Neuron (in vitro differentiated cells): Measurements from ENCODE around the gene FAM13A.
"Not testable (repeated sequence)": the region's sequence is repeated elsewhere in the genome, so short reads cannot be mapped to it uniquely, and the experiment has no call there.

ENCODE experiments used
- H2AFZ ChIP-seq: one replicate; pipeline ENCODE4 v1.6.1; 2013; ENCODE audit warnings: low read depth, mild to moderate bottlenecking, inconsistent platforms, low read length, moderate library complexity
- H3K27me3 ChIP-seq: one replicate; pipeline ENCODE4 v1.6.1; 2013; ENCODE audit warnings: low read length; ENCODE audit not compliant: insufficient read depth
- H3K36me3 ChIP-seq: one replicate; pipeline ENCODE4 v1.6.1; 2013; ENCODE audit warnings: low read length; ENCODE audit not compliant: insufficient read depth
- H3K4me1 ChIP-seq: one replicate; pipeline ENCODE4 v1.6.1; 2013; ENCODE audit warnings: low read length; ENCODE audit not compliant: insufficient read depth
- H3K4me3 ChIP-seq: 2 replicates; pipeline ENCODE4 v1.5.1; 2013; ENCODE audit warnings: mild to moderate bottlenecking, low read length, moderate library complexity
- H3K9me3 ChIP-seq: one replicate; pipeline ENCODE4 v1.6.1; 2013; ENCODE audit warnings: low read length

FAM13A gene

DNA sequence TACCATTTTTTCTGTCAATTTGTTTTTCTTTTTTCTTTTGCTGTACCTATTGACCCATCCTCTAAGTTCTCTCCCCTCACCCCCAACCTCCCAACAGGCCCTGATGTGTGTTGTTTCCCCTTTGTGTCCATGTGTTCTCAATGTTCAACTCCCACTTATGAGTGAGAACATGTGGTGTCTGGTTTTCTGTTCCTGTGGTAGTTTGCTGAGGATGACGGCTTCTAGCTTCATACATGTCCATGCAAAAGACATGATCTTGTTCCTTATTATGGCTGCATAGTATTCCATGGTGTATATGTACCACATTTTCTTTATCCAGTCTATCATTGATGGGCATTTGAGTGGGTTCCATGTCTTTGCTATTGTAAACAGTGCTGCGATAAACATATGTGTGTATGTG, 859 bp upstream of the FAM13A start:
- not testable (repeated sequence) for H3K36me3 ChIP-seq, H3K27me3 ChIP-seq, H3K9me3 ChIP-seq, H2AFZ ChIP-seq, H3K4me3 ChIP-seq
- peaks cover 20% of the 10 kb centered on the region for H3K4me1 ChIP-seq

DNA sequence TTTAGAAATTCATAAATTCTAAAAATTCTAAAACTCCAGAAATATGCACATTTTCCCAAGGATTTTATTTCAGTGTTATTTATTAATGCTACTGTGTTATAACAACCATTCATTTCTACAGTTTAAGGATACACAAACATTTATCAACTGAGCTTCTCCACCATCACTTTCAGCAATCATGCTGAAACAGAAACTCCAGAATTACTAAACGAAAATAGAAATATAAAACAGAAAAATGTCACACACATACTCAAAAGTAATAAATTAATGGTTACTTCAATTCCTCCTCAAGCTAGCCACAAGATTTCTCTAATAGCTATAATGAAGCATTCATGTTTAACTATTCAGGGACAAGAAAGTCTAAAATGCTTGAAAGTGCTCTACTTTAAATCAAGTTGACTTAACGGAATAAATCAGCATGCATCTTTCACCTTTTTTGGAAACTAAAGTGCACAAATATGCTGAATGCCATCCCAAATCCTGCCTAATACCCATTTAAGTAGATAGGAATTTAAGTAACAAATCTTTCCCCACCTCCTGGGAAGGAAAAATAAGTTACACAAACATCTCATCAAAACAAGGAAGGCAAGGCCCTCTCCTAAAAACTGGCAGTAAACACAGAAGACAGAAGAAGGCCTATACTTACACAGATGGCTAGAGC, 563 bp downstream of the FAM13A start:
- Histone ChIP-seq H3K36me3 (no peaks in the 10 kb centered on the region), H3K4me3 (peak overlapping the region; percentile 87), H3K9me3 (no peaks in the 10 kb centered on the region), H2AFZ (peak overlapping the region; percentile 81), H3K27me3 (no peaks in the 10 kb centered on the region), H3K4me1 (peaks cover 20% of the 10 kb centered on the region)

DNA sequence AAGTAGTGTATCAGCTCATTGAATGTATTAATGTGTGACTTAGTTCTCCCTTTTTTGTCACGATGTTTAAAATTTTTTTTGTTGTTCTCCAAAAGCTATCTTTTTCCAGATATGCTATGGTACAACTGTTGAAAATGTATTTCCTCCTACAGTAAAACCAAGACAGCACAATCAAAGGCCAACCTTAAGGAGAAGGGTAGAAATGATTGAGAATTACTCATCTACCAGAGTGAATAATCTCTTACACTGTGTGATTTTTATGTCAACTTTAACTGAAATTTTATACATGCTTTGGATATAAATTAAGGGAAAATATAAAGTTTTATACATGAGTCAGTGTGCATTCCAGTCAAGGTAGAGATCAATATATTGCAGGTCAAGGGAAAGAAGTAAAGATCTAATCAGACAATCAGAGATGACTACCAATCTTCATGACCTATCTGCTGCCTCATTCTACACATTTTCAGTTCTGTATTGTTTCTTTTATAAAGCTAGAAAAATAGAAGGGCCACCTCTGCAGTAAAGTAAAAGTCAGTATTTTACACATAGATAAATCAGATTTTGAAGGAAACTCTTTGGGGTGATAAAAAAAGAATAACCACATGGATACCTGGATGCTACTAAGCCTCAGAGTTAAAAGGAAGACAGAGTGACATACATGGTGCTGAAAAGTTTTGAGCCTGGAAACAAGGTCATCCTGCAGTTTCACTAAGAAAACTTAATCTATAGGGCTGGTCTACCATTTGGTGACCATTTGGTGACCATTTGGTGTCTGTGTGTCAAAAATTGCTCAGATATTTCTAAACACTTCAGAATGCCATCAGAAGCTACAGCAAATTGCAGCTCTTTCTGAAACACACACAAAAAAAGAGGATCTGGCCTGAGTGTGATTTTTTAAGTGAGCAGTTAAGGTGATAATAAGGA, 1.6 kb downstream of the FAM13A start:
- no peaks in the 10 kb centered on the region for H3K36me3 ChIP-seq
- H3K9me3 ChIP-seq = no peaks in the 10 kb centered on the region
- peaks cover 20% of the 10 kb centered on the region for H3K4me1 ChIP-seq
- H3K4me3 ChIP-seq = peak overlapping the region; percentile 87
- H2AFZ ChIP-seq = no peak overlapping the region
- H3K27me3 ChIP-seq = no peaks in the 10 kb centered on the region

DNA sequence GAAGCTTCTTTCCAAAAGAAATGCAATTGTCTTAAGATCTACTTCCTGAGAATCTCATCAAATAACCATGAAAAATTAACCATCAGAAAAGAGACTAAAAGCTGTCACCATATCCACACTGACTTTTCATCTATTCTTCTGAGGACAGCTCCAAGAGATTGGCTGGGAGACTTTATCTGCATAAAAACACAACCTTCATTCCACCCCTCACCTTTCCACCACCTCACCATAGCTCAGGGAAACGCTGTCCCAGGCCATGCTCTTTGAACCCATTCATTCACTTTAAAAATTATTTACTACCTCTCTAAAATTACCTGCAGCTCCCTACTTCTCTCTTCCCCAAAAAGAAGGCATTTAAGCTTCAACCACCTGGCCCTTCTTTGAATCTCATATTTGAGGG, 2.4 kb downstream of the FAM13A start:
- Histone ChIP-seq H3K36me3 (no peaks in the 10 kb centered on the region), H3K9me3 (no peaks in the 10 kb centered on the region), H3K27me3 (no peaks in the 10 kb centered on the region), H2AFZ (no peak overlapping the region), H3K4me3 (peak overlapping the region; percentile 87), H3K4me1 (peaks cover 20% of the 10 kb centered on the region)

DNA sequence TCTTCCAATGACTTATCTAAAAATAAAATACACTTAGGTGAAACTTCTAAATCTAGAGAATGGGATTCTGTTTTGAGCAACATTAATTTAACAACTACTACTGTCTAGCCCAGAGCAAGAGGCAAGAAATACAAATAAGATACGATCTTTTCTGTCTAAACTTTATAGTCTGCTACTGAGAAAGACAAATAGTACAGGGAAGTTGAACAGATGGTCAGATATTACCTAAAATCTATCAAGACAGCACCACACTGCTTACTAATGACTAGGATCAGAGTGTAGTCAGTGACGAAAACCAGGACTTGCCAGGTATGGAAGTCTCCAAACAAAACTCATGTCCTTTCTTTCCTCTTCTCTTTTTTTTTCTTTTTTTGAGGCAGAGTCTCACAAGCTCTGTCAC, 7.1 kb downstream of the FAM13A start:
- no peak overlapping the region for H2AFZ ChIP-seq
- H3K9me3 ChIP-seq = no peaks in the 10 kb centered on the region
- H3K4me1 ChIP-seq = peaks cover 9% of the 10 kb centered on the region
- H3K36me3 ChIP-seq = no peaks in the 10 kb centered on the region
- no peak overlapping the region for H3K4me3 ChIP-seq
- no peaks in the 10 kb centered on the region for H3K27me3 ChIP-seq

GRCh38 chr4:89048906-89049601, 7.9 kb downstream of the FAM13A start:
- Histone ChIP-seq H3K4me1 (peaks cover 2% of the 10 kb centered on the region), H3K4me3 (no peak overlapping the region), H3K9me3 (no peaks in the 10 kb centered on the region), H3K27me3 (no peaks in the 10 kb centered on the region), H2AFZ (no peak overlapping the region), H3K36me3 (no peaks in the 10 kb centered on the region)

- H3K36me3 ChIP-seq = no peaks in the 10 kb centered on the region
- H3K9me3 ChIP-seq = peaks cover 2% of the 10 kb centered on the region
- no peaks in the 10 kb centered on the region for H3K4me1 ChIP-seq
- H3K4me3 ChIP-seq = no peak overlapping the region
- no peak overlapping the region for H2AFZ ChIP-seq
- no peaks in the 10 kb centered on the region for H3K27me3 ChIP-seq
These were observed 12.7 kb downstream of the FAM13A start for GRCh38 chr4:89044147-89044900.

DNA sequence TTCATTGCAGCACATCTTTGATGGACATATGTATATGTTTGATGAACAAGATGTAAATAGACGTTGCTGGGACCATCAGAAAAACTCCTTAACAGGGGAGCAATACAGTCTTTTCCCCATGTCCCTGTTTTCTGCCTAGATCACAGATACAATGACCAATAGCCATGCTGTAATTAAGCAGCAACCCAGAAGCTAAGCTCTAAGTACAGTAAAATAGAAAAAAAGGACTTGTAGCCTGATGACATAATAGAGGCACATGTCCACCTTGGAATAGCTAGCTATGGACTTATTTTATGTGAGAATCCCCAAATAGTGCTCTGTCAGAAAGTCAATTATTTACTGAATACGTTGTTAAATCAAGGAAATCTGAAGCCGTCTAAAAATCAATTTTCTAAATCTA, 14.9 kb downstream of the FAM13A start:
- Histone ChIP-seq H2AFZ (no peak overlapping the region), H3K27me3 (no peaks in the 10 kb centered on the region), H3K9me3 (peaks cover 3% of the 10 kb centered on the region), H3K36me3 (no peaks in the 10 kb centered on the region), H3K4me1 (no peaks in the 10 kb centered on the region), H3K4me3 (no peak overlapping the region)

DNA sequence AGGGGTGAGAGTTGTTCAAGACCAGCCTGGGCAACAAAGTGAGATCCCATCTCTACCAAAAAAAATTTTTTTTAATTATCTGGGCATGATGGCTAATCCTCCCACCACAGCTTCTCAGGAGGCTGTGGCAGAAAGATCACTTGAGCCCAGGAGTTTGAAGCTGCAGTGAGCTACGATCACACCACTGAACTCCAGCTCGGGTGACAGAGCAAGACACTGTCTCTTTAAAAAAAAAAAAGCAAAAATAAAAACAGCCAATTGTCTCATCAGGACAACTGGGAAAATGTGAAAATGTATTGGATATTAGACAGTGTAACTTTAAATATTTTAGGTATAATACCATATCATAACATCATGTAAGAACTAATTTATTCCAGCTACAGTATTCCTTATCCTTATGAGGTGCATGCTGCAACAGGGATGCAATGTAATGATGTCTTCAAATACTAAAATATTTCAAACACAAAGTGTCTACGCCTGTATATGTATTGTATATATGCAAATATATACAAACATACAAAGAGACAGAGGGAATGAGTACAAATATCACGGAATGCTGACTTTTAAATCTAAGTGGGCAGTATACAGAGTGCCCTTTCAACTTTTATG, 17.2 kb downstream of the FAM13A start:
- Histone ChIP-seq H3K4me1 (no peaks in the 10 kb centered on the region), H3K27me3 (no peaks in the 10 kb centered on the region), H3K36me3 (no peaks in the 10 kb centered on the region), H3K9me3 (peaks cover 15% of the 10 kb centered on the region), H2AFZ (no peak overlapping the region), H3K4me3 (no peak overlapping the region)

DNA sequence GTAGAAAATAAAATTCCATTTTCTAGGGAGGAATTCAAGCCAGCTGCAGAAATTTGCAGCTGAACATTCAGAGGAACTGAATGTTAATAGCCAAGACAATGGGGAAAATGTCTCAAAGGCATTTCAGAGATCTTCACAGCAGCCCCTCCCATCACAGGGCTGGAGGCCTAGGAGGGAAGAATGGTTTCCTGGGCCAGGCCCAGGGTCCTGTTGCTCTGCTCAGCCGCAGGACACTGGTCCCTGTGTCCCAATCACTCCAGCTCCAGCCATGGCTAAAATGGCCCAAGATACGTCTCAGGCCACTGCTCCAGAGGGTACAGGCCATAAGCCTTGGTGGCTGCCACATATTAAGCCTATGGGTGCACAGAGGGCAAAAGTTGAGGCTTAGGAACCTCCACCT, 20.4 kb downstream of the FAM13A start:
- Histone ChIP-seq H2AFZ (no peak overlapping the region), H3K36me3 (no peaks in the 10 kb centered on the region), H3K27me3 (no peaks in the 10 kb centered on the region), H3K4me1 (no peaks in the 10 kb centered on the region), H3K4me3 (no peak overlapping the region), H3K9me3 (peaks cover 12% of the 10 kb centered on the region)

DNA sequence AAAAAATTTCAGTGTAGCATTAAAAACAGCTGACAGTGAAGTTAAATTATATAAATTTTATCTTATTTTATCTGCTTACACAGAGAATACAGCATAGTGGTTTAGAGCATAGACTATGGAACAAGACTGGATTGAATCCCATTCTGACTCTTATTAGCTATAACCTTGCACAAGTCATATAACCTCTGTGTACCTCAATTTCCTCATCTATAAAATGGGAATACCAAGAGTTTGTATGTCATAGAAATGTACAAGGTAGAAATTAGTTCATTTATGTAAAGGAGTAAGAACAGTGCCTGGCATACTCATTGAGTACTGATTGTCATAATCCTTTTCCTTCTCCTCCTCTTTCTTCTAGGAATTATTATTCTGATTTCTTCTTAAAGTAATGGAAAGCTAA, 25.7 kb downstream of the FAM13A start:
- Histone ChIP-seq H3K4me1 (no peaks in the 10 kb centered on the region), H2AFZ (no peak overlapping the region), H3K4me3 (no peak overlapping the region), H3K27me3 (no peaks in the 10 kb centered on the region), H3K36me3 (no peaks in the 10 kb centered on the region), H3K9me3 (peaks cover 5% of the 10 kb centered on the region)

GRCh38 chr4:89029591-89029990, 27.4 kb downstream of the FAM13A start:
- no peaks in the 10 kb centered on the region for H3K4me1 ChIP-seq

More at GRCh38 chr4:89029591-89029990, 27.4 kb downstream of the FAM13A start:
- Histone ChIP-seq H3K4me3 (no peak overlapping the region), H3K36me3 (peaks cover 2% of the 10 kb centered on the region), H3K9me3 (no peaks in the 10 kb centered on the region), H3K27me3 (no peaks in the 10 kb centered on the region), H2AFZ (no peak overlapping the region)
